ENCODE results near the gene RPAP2. TPM values are rescaled to one million over a fixed set of nuclear protein-coding genes. Genes with fewer than 3 reads are reported as not detected.
A peak's percentile ranks its signal among the peaks of the same experiment; 100 is the strongest.

Gene RPAP2
- total and polyA plus RNA-seq, 2 donors (not counting 1 experiment from before 2014, with no cell fraction given) = 5.6 to 13.3 TPM

- Histone ChIP-seq H3K4me3 (replicated peaks in 1 of 4; ENCODE audit: control extremely low read depth in 1 of 4, insufficient read depth in 1 of 4, low read depth in 3 of 4, low read length in 4 of 4) (no peak overlapping the region), H3K9ac (ENCODE audit: insufficient read depth, low read length) (no peak overlapping the region), H3K27me3 (ENCODE audit: control insufficient read depth, insufficient read depth, low read length) (no peaks in the 10 kb centered on the region), H3K4me2 (ENCODE audit: extremely low read depth, insufficient read depth, low read length) (no peak overlapping the region), H3K4me1 (ENCODE audit: control insufficient read depth, extremely low read depth, insufficient read depth, low read length) (no peaks in the 10 kb centered on the region), H3K79me2 (ENCODE audit: control insufficient read depth, insufficient read depth, low read length) (no peaks in the 10 kb centered on the region), H3K9me3 (ENCODE audit: control insufficient read depth, insufficient read depth, low read depth, low read length) (no peaks in the 10 kb centered on the region), H3K27ac (ENCODE audit: insufficient read depth, low read length) (no peak overlapping the region), H2AFZ (ENCODE audit: low read length) (no peak overlapping the region), H3K36me3 (ENCODE audit: control insufficient read depth, insufficient read depth, low read length) (no peaks in the 10 kb centered on the region), H4K20me1 (ENCODE audit: control insufficient read depth, extremely low read depth, insufficient read depth, low read length) (no peaks in the 10 kb centered on the region)
- no peak for DNase-seq (ENCODE audit: low read depth in 2 of 2)
- TF ChIP-seq CTCF (conservative IDR thresholded peaks at IDR 0.05 in 1 of 2, IDR thresholded peaks at IDR 0.05 in 1 of 2; ENCODE audit: low read depth in 1 of 2, low read length in 2 of 2) (no peak), EZH2 (IDR thresholded peaks at IDR 0.05; ENCODE audit: low read length, missing control alignments) (no peak)
These were observed 145.0 kb downstream of the RPAP2 start for GRCh38 chr1:92443893-92444292.

GRCh38 chr1:92444351-92444750 lies 145.5 kb downstream of the RPAP2 start:
- Histone ChIP-seq H3K4me1 (ENCODE audit: control insufficient read depth, extremely low read depth, insufficient read depth, low read length) (no peaks in the 10 kb centered on the region), H3K9ac (ENCODE audit: insufficient read depth, low read length) (no peak overlapping the region), H3K27ac (ENCODE audit: insufficient read depth, low read length) (no peak overlapping the region), H3K36me3 (ENCODE audit: control insufficient read depth, insufficient read depth, low read length) (no peaks in the 10 kb centered on the region), H2AFZ (ENCODE audit: low read length) (no peak overlapping the region), H3K9me3 (ENCODE audit: control insufficient read depth, insufficient read depth, low read depth, low read length) (no peaks in the 10 kb centered on the region), H3K27me3 (ENCODE audit: control insufficient read depth, insufficient read depth, low read length) (no peaks in the 10 kb centered on the region), H3K79me2 (ENCODE audit: control insufficient read depth, insufficient read depth, low read length) (no peaks in the 10 kb centered on the region), H4K20me1 (ENCODE audit: control insufficient read depth, extremely low read depth, insufficient read depth, low read length) (no peaks in the 10 kb centered on the region), H3K4me2 (ENCODE audit: extremely low read depth, insufficient read depth, low read length) (no peak overlapping the region), H3K4me3 (replicated peaks in 1 of 4; ENCODE audit: control extremely low read depth in 1 of 4, insufficient read depth in 1 of 4, low read depth in 3 of 4, low read length in 4 of 4) (no peak overlapping the region)
- DNase-seq (ENCODE audit: low read depth in 2 of 2) = peak; percentile 15 to 67
- TF ChIP-seq EZH2 (IDR thresholded peaks at IDR 0.05; ENCODE audit: low read length, missing control alignments) = no peak
- no peak for TF ChIP-seq CTCF (conservative IDR thresholded peaks at IDR 0.05 in 1 of 2, IDR thresholded peaks at IDR 0.05 in 1 of 2; ENCODE audit: low read depth in 1 of 2, low read length in 2 of 2)

DNA sequence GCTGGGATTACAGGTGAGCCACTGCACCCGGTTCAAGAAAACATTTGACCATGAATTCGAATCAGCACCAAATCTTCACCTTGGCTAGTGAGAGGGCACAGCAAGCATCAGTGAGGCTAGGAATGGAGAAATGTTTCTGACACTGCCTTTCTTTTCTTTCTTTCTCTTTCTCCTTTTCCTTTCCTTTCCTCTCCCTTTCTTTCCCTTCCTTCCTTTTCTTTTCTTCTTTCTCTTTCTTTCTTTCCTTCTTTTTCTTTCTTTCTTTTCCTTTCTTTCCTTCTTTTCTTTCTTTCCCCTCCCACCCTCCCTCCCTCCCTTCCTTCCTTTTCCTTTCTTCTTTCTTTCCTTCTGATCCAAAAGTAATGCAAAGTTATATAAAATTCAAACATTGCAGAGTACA lies 147.0 kb downstream of the RPAP2 start:
- no peak for DNase-seq (ENCODE audit: low read depth in 2 of 2)
- TF ChIP-seq CTCF (conservative IDR thresholded peaks at IDR 0.05 in 1 of 2, IDR thresholded peaks at IDR 0.05 in 1 of 2; ENCODE audit: low read depth in 1 of 2, low read length in 2 of 2) (no peak), EZH2 (IDR thresholded peaks at IDR 0.05; ENCODE audit: low read length, missing control alignments) (no peak)
- Histone ChIP-seq H3K9ac (ENCODE audit: insufficient read depth, low read length) (no peak overlapping the region), H3K4me2 (ENCODE audit: extremely low read depth, insufficient read depth, low read length) (no peak overlapping the region), H3K27me3 (ENCODE audit: control insufficient read depth, insufficient read depth, low read length) (no peaks in the 10 kb centered on the region), H3K79me2 (ENCODE audit: control insufficient read depth, insufficient read depth, low read length) (no peaks in the 10 kb centered on the region), H3K9me3 (ENCODE audit: control insufficient read depth, insufficient read depth, low read depth, low read length) (no peaks in the 10 kb centered on the region), H3K36me3 (ENCODE audit: control insufficient read depth, insufficient read depth, low read length) (no peaks in the 10 kb centered on the region), H3K4me3 (replicated peaks in 1 of 4; ENCODE audit: control extremely low read depth in 1 of 4, insufficient read depth in 1 of 4, low read depth in 3 of 4, low read length in 4 of 4) (no peak overlapping the region), H4K20me1 (ENCODE audit: control insufficient read depth, extremely low read depth, insufficient read depth, low read length) (no peaks in the 10 kb centered on the region), H3K27ac (ENCODE audit: insufficient read depth, low read length) (no peak overlapping the region), H2AFZ (ENCODE audit: low read length) (no peak overlapping the region), H3K4me1 (ENCODE audit: control insufficient read depth, extremely low read depth, insufficient read depth, low read length) (no peaks in the 10 kb centered on the region)
